Left renal pelvis (tissue), 4 donors: ENCODE data around the gene PERCC1. TPM values are rescaled to one million over a fixed set of nuclear protein-coding genes. Genes with fewer than 3 reads are reported as not detected.

Source experiments
- DNase-seq, 4 donors: peaks; one replicate each; pipeline ENCODE4 v3.0.0-alpha.2; 2013; ENCODE audit warnings: low read depth in 4 of 4, low spot score in 3 of 4
- polyA plus RNA-seq, 4 donors: library from polyadenylated mRNA; unstranded; fragments of 120-200 nt; gene quantifications; one replicate each; pipeline ENCODE4 v1.2.1, GENCODE V29; 2013; ENCODE audit not compliant: insufficient read length in 4 of 4

Gene PERCC1
- polyA plus RNA-seq, 4 donors: 0.25 TPM; not detected in 3

- no peak for DNase-seq
Observed at GRCh38 chr16:1446296-1447080, 15.6 kb downstream of the PERCC1 start.

GRCh38 chr16:1447965-1448364 lies 17.1 kb downstream of the PERCC1 start:
- DNase-seq: no peak

GRCh38 chr16:1448536-1449116 lies 17.7 kb downstream of the PERCC1 start:
- no peak for DNase-seq

- no peak for DNase-seq
Observed at GRCh38 chr16:1449201-1449788, 18.4 kb downstream of the PERCC1 start.

DNA sequence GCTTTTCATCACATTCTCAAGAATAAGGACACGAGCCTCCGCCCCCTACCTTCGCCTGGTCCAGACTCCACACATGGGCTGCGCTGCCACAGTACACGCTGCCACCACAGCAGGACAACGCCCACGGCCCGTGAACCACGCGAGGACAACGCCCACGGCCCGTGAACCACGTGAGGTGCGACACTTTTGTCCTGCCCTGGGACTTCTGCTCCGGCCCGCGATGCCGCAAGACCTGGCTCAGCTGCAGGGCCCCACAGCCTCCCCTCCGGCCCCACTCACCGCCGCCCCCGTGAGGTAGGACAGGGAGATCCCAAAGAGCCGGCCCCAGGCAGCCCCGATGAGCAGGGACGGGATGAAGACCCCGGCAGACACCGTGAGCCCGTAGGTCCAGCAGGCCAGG lies 19.3 kb downstream of the PERCC1 start:
- DNase-seq: no peak

DNA sequence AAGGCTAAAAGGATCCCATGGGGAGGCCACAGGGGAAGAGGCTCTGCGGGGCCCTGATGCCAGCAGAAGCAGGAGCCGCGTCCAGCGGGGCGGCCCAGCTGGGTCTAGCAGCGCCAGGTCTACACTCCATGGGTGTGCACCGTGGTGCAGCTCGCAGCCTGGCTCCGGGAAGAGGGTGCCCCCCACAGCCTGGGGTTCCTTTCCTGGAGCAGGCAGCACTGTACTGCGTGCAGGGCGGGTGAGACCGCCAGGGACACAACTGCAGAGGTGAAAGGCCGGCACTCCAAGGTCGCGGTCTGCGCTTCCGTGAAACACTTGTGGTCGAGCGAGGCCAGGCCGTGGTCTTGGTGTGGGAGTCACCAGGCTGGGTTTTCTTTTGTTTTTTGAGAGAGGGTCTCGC lies 20.0 kb downstream of the PERCC1 start:
- DNase-seq: no peak

GRCh38 chr16:1451702-1452392 lies 21.0 kb downstream of the PERCC1 start:
- DNase-seq: no peak

DNA sequence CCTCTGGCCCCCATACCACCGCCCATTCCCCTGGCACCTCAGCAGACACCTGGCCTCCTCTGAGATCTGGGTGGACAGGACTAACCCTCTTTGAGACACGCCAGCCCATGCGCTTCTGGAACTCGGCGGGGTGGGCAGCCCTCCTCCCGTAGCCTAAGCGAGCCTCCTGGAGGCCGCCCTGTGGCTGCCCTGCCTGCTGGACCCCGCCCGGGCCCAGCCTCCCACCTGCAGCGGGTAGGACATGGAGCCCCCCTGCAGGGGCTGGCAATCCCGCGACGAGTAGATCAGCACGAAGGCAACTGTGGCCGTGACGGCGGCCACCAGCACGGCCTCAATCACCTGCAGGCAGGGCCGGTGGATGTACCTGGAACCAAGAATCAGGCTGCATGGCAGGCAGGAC lies 21.7 kb downstream of the PERCC1 start:
- no peak for DNase-seq

GRCh38 chr16:1453316-1453715 lies 22.4 kb downstream of the PERCC1 start:
- no peak for DNase-seq

DNA sequence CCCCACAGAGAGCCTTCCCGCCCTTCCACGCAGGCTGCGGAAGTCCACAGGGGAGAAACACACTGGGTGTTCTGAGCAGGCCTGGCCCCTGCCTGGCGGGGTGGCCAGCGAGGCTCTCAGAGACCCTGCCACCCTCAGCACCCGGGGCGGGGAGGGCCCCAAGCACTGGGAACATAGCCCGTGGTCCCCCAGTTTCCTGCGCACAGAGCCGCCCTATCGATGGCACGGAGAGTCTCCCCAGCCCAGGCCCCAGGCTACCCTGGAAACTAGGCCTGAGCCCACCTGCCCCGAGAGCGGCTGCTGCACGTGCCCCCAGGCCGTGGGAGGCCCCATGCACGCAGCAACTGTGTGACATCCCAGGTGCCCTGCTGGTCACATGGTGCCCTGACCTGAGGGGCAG lies 23.7 kb downstream of the PERCC1 start:
- no peak for DNase-seq

- DNase-seq: no peak
Observed at GRCh38 chr16:1455190-1456171, 24.6 kb downstream of the PERCC1 start.

DNA sequence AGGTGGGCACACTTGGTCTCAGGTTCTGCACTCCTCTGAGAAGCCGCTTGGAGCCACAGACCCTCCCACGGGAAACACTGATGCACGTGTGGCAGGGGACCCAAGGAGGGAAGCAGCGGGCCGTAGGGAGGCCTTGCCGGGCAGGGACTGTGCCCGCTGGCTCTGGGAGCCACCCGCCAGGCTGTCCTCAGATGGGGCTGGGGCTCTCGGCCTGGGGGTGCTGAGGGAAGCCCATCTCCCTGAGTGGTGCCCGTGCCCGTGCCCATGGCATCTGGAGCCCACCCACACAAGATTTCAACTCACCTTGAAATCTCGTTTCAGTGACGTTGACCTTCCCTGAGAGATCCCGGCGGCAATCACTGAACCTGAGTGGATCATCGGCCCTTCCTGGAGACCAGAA lies 26.1 kb downstream of the PERCC1 start:
- no peak for DNase-seq

DNA sequence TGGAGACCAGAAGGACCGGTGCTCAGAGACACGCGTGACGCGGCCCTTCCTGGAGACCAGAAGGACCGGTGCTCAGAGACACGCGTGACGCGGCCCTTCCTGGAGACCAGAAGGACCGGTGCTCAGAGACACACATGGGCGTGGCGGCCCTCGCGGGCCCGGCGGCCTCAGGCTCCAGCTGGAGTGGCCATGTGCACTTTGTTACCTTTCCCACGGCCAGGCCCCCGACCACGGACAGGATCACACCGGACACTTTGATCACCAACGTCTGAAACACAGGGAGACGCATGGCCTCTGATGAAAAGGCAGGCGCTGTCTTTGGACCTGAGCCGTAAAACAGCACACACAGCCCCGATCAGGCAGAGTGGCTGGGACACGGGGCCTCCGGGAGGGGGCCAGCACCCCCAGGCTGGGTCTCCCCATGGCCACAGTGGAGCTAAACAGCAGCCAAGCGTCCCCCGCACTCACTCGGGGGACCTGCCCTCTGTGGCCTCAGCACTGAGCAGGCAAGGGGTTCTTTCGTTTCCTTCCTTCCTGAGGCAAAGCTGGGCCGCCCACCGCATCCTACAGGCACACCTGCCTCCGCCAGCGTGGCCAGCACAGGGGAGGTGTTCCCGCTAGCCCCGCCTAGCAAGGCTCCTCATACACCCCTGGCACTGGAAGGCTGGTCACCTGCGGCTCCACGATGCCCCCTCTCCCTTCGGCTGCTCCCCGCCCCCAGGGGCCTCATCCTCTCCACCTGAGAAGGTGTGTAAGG lies 26.8 kb downstream of the PERCC1 start:
- no peak for DNase-seq

- no peak for DNase-seq
Observed at GRCh38 chr16:1458336-1458976, 27.6 kb downstream of the PERCC1 start.

DNA sequence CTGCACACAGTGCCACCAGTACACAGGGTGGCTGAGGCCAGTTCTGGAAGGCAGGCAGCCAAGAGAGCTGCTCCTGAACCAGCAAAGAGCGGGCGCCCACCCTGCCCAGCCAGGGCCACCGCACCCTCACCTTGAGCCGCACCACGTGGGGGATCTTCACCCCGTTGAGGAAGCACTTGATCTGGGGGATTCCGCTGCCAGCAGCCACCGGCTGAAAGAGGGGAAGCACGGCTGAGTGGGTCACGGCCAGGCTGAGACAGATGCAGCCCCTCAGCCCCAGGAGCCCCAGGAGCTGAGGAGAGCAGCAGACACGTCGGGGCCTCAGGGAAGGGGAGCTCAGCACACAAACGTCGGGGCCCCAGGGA lies 28.1 kb downstream of the PERCC1 start:
- no peak for DNase-seq

DNA sequence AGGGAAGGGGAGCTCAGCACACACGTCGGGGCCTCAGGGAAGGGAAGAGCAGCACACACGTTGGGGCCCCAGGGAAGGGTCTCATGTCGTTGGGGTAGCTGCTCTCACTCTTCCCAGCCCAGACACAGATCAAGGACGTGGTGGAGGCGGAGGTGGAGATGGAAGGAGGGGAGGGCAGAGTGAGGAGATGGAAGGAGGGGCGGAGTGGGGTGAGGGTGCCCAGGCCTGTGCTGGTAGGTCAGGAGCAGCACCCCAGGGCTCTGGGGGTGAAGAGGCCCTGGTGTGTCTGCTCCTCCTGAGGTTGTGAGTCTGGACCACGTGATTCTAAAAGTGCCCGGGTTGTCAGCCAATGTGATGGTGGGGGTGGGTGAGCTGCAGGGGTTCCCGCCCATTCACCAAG lies 29.1 kb downstream of the PERCC1 start:
- no peak for DNase-seq

GRCh38 chr16:1460602-1461138 lies 29.8 kb downstream of the PERCC1 start:
- no peak for DNase-seq

DNA sequence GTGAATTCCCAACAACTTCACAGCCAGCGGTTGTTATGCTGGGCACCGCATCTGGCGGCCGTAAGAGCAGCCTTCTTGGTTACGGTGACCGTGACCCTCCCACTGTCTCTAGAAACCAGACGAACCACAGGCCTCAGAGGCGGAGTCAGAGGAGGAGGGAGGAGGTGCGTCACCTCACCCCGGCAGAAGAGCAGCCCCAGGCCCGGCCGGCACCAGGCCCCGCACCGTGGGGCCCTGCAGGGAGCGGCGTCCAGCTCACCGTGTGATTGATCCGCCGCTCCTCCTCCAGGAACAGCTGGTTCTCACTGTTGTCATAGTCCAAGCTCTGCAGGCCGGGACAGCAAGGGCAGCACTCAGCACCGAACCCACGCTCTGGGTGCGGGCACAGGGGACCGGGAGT lies 30.3 kb downstream of the PERCC1 start:
- no peak for DNase-seq
